Measurements from ENCODE around the gene KIT. TPM values are rescaled to one million over a fixed set of nuclear protein-coding genes. Genes with fewer than 3 reads are reported as not detected.
A peak's percentile ranks its signal among the peaks of the same experiment; 100 is the strongest.

KIT gene
- total RNA-seq, 1 donor from 2014 or later = 11.6 TPM

DNA sequence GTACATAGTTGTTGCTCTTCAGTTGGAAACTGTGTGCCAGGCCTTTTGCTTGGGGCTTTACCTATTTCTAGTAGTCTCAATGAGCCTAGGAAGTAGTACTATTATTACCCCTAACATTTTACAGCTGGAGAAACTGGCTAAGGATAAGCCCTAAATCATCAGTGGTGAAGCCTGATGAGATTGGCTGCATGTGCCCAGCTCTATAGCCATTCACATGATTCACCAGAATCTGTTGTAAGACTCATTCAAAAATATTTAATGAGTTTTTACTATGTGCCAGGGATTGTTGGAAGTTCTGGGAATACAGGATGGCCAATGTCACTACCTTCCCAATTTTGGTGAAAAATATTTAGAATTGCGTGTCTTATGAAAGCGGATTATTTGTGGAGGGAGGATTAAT, 2.8 kb downstream of the KIT start:
- TF ChIP-seq, protein P1, sequence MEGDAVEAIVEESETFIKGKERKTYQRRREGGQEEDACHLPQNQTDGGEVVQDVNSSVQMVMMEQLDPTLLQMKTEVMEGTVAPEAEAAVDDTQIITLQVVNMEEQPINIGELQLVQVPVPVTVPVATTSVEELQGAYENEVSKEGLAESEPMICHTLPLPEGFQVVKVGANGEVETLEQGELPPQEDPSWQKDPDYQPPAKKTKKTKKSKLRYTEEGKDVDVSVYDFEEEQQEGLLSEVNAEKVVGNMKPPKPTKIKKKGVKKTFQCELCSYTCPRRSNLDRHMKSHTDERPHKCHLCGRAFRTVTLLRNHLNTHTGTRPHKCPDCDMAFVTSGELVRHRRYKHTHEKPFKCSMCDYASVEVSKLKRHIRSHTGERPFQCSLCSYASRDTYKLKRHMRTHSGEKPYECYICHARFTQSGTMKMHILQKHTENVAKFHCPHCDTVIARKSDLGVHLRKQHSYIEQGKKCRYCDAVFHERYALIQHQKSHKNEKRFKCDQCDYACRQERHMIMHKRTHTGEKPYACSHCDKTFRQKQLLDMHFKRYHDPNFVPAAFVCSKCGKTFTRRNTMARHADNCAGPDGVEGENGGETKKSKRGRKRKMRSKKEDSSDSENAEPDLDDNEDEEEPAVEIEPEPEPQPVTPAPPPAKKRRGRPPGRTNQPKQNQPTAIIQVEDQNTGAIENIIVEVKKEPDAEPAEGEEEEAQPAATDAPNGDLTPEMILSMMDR (IDR thresholded peaks at IDR 0.05) = no peak
- H3K27me3 Mint-ChIP-seq (ENCODE audit: unreplicated experiment) = peaks cover 5% of the 10 kb centered on the region

DNA sequence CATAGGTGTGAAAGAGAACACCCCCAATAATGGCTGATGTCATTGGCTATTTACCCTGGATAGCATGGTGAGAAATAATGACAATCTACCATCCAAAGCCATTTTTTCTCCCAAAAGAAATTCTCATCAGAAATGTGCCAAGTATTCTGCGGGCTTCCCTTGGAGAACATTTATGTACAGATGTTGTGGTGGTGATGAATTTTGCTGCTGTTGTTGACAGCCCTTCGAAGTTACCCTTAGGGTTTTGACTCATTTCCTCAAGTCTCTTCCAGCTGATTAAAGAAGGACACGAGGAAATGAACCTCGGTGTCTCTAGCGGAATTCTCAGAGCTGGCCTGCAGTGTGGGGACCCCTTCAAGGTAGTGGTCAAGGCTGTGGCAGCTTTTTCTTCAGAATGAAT, 3.4 kb downstream of the KIT start:
- Mint-ChIP-seq H3K4me1 (ENCODE audit: unreplicated experiment) (peaks cover 56% of the 10 kb centered on the region), H3K4me3 (ENCODE audit: unreplicated experiment) (no peak overlapping the region), H3K36me3 (ENCODE audit: unreplicated experiment) (no peaks in the 10 kb centered on the region), H3K27me3 (ENCODE audit: unreplicated experiment) (peaks cover 5% of the 10 kb centered on the region), H3K27ac (ENCODE audit: unreplicated experiment) (peak overlapping the region; percentile 72), H3K9me3 (ENCODE audit: unreplicated experiment) (no peaks in the 10 kb centered on the region)
- TF ChIP-seq, protein P1 (IDR thresholded peaks at IDR 0.05) = no peak
- no peak for DNase-seq (ENCODE audit: extremely low spot score, unreplicated experiment)

More for the DNA sequence above, 2.8 kb downstream of the KIT start:
- H3K9me3 Mint-ChIP-seq (ENCODE audit: unreplicated experiment) = no peaks in the 10 kb centered on the region
- H3K27ac Mint-ChIP-seq (ENCODE audit: unreplicated experiment) = no peak overlapping the region
- H3K36me3 Mint-ChIP-seq (ENCODE audit: unreplicated experiment) = no peaks in the 10 kb centered on the region
- H3K4me1 Mint-ChIP-seq (ENCODE audit: unreplicated experiment) = peaks cover 56% of the 10 kb centered on the region
- no peak overlapping the region for H3K4me3 Mint-ChIP-seq (ENCODE audit: unreplicated experiment)
- no peak for DNase-seq (ENCODE audit: extremely low spot score, unreplicated experiment)

DNA sequence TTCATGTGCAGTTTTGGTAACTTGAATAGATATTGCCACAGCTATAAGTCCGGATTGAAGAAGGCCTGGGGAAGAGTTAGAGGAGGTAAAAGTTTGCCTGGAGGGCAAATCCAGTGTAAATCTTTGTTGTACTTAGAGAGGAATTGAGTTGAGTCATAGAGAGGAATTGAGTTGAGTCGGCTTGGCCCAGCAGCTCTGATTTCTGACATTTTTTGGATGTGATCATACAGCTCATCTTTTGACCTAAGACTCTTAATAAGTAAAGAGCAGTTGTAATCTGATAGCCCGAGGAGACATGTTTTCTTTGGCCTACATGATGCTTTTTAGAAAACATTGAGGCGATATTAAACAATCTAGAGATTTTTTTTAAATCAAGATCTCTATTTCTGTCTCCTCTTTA, 3.9 kb downstream of the KIT start:
- Mint-ChIP-seq H3K27me3 (ENCODE audit: unreplicated experiment) (peaks cover 5% of the 10 kb centered on the region), H3K4me3 (ENCODE audit: unreplicated experiment) (no peak overlapping the region), H3K4me1 (ENCODE audit: unreplicated experiment) (peaks cover 56% of the 10 kb centered on the region), H3K36me3 (ENCODE audit: unreplicated experiment) (no peaks in the 10 kb centered on the region), H3K27ac (ENCODE audit: unreplicated experiment) (peak overlapping the region; percentile 72), H3K9me3 (ENCODE audit: unreplicated experiment) (no peaks in the 10 kb centered on the region)
- TF ChIP-seq, protein P1 (IDR thresholded peaks at IDR 0.05) = no peak
- DNase-seq (ENCODE audit: extremely low spot score, unreplicated experiment) = no peak

DNA sequence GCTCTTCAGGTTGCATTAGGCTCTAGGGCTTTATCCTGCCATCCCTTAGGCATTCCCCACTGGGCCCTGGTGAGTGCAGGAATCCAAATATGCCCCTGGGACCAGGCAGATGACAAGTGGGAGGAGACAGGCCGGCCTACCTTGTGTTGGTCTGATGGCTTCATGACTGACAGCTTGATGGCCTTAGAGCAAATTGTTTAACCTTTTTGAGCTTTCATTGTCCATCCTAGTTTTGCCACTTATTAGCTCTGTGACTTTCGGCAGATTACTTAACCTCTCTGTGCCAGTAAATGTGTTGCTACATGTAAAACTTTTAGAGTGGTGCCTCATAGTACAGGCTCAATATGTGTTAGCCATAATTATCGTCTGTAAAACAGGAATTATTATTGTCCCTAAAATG, 4.4 kb downstream of the KIT start:
- peaks cover 1% of the 10 kb centered on the region for H3K27me3 Mint-ChIP-seq (ENCODE audit: unreplicated experiment)
- H3K4me3 Mint-ChIP-seq (ENCODE audit: unreplicated experiment) = no peak overlapping the region
- peak overlapping the region; percentile 72 for H3K27ac Mint-ChIP-seq (ENCODE audit: unreplicated experiment)
- no peaks in the 10 kb centered on the region for H3K36me3 Mint-ChIP-seq (ENCODE audit: unreplicated experiment)
- TF ChIP-seq, protein P1 (IDR thresholded peaks at IDR 0.05) = no peak
- H3K9me3 Mint-ChIP-seq (ENCODE audit: unreplicated experiment) = no peaks in the 10 kb centered on the region
- peaks cover 53% of the 10 kb centered on the region for H3K4me1 Mint-ChIP-seq (ENCODE audit: unreplicated experiment)
- DNase-seq (ENCODE audit: extremely low spot score, unreplicated experiment) = no peak

DNA sequence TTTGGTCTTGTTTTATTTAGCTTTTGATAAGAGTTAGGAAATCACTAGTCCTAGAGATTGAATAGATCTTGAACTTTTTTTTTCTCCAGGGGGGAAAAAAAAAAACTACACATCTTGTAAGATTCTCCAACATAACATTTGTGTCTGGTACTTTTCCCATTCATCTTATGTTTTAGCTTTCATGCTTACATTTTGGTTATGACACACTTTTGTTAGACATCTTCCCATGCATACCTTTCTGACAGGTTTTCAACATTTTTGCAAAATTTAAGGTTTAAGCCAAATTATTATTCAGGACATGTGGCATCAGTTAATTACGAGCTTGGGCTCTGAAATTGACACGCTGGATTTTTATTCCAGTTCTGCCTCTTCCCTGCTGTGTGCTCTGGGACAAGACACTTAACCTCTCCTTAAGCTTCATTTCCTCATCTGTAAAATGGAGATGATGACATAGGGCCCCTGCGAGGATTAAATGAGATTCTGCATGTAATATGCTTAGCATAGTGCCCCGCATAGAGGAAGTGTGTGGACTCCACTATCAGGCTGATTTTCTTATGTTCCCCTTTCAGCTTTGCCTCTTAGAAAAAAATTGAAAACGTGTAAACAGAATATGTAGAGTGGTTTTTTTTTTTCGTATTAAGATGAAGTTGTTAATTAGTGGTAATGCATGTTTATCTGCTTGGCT, 5.3 kb downstream of the KIT start:
- Mint-ChIP-seq H3K9me3 (ENCODE audit: unreplicated experiment) (no peaks in the 10 kb centered on the region), H3K27me3 (ENCODE audit: unreplicated experiment) (no peaks in the 10 kb centered on the region), H3K4me3 (ENCODE audit: unreplicated experiment) (no peak overlapping the region), H3K36me3 (ENCODE audit: unreplicated experiment) (no peaks in the 10 kb centered on the region), H3K4me1 (ENCODE audit: unreplicated experiment) (peaks cover 53% of the 10 kb centered on the region), H3K27ac (ENCODE audit: unreplicated experiment) (no peak overlapping the region)
- no peak for DNase-seq (ENCODE audit: extremely low spot score, unreplicated experiment)
- TF ChIP-seq, protein P1 (IDR thresholded peaks at IDR 0.05) = no peak
